ENCODE measurements around the gene ADARB2. TPM values are rescaled to one million over a fixed set of nuclear protein-coding genes. Genes with fewer than 3 reads are reported as not detected.

The ADARB2 gene
- total and polyA plus RNA-seq, 10 of the 15 experiments (the other 5 are each of a cell fraction or from before 2014, with no cell fraction given) = 0.02 to 4.1 (median 0.76) TPM

- no peak for TF ChIP-seq RAD21 (IDR thresholded peaks at IDR 0.05; ENCODE audit: insufficient read depth, low read depth, low read length)
- no peak for TF ChIP-seq RAD51 (IDR thresholded peaks at IDR 0.05)
- TF ChIP-seq, protein P1, sequence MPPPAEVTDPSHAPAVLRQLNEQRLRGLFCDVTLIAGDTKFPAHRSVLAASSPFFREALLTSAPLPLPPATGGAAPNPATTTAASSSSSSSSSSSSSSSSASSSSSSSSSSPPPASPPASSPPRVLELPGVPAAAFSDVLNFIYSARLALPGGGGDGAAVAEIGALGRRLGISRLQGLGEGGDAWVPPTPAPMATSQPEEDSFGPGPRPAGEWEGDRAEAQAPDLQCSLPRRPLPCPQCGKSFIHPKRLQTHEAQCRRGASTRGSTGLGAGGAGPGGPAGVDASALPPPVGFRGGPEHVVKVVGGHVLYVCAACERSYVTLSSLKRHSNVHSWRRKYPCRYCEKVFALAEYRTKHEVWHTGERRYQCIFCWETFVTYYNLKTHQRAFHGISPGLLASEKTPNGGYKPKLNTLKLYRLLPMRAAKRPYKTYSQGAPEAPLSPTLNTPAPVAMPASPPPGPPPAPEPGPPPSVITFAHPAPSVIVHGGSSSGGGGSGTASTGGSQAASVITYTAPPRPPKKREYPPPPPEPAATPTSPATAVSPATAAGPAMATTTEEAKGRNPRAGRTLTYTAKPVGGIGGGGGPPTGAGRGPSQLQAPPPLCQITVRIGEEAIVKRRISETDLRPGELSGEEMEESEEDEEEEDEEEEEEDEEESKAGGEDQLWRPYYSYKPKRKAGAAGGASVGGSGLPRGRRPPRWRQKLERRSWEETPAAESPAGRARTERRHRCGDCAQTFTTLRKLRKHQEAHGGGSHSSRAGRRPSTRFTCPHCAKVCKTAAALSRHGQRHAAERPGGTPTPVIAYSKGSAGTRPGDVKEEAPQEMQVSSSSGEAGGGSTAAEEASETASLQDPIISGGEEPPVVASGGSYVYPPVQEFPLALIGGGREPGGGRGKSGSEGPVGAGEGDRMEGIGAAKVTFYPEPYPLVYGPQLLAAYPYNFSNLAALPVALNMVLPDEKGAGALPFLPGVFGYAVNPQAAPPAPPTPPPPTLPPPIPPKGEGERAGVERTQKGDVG (CRISPR knock-in tag; IDR thresholded peaks at IDR 0.05) = no peak
Observed at GRCh38 chr10:1255118-1255517, 482.2 kb downstream of the ADARB2 start (continued).

- no peak overlapping the region for H3K9ac ChIP-seq (ENCODE audit: control insufficient read depth, insufficient read depth, low read length)
- 0% methylated on average over 11 of the region's 11 CpGs for WGBS (ENCODE audit: insufficient coverage, insufficient replicate concordance, low lambda C conversion rate, missing lambda C conversion rate)
- H3K4me2 ChIP-seq (ENCODE audit: control insufficient read depth, insufficient read depth) = no peak overlapping the region
- no peaks in the 10 kb centered on the region for H3K79me2 ChIP-seq (ENCODE audit: control insufficient read depth, insufficient read depth, low read length)
- CTCF ChIA-PET = no interaction called here
- no peaks in the 10 kb centered on the region for H3K36me3 ChIP-seq (ENCODE audit: control insufficient read depth in 2 of 2, insufficient read depth in 2 of 2, low read length in 1 of 2)
- no peak overlapping the region for H3K27ac ChIP-seq (ENCODE audit: control insufficient read depth, insufficient read depth)
- no TSS peak for BruUV-seq (replicated peaks)
- H3K27me3 ChIP-seq (replicated peaks in 1 of 2; ENCODE audit: control insufficient read depth in 2 of 2, insufficient read depth in 2 of 2, low read length in 1 of 2) = no peaks in the 10 kb centered on the region; a peak in 1 of 4 replicates
- no peaks in the 10 kb centered on the region for H3K9me3 ChIP-seq (replicated peaks; ENCODE audit: control insufficient read depth, insufficient read depth, low read length)
- intact Hi-C loops (cut with micrococcal nuclease; ENCODE audit: unreplicated experiment) (no loop called here), in situ Hi-C loops (cut with MboI) (no loop called here)
- SMC1A ChIA-PET (ENCODE audit: uncharacterized antibody, unreplicated experiment) = no interaction called here
- ATAC-seq (no peak), DNase-seq (ENCODE audit: low read depth, low spot score) (no peak), FAIRE-seq (no peak)
- no peak overlapping the region for H3K4me3 ChIP-seq
- H2AFZ ChIP-seq (ENCODE audit: control insufficient read depth, low read depth, low read length) = no peak overlapping the region
- RAD21 ChIA-PET (ENCODE audit: unreplicated experiment) = no interaction called here
- POLR2A ChIA-PET = no interaction called here
- H3K4me1 ChIP-seq (ENCODE audit: control insufficient read depth, insufficient read depth, low read length) = no peaks in the 10 kb centered on the region
- no peaks in the 10 kb centered on the region for H4K20me1 ChIP-seq (ENCODE audit: control insufficient read depth, insufficient read depth)
- TF ChIP-seq CBFB (IDR thresholded peaks at IDR 0.05; ENCODE audit: low read depth) = peak; percentile 83
- no peak for TF ChIP-seq RELA (IDR thresholded peaks at IDR 0.05; ENCODE audit: borderline replicate concordance, partially characterized antibody)
- peak; percentile 12 to 39; a peak in 1 of 4 replicates for TF ChIP-seq IKZF2 (IDR thresholded peaks at IDR 0.05)
- no peak for TF ChIP-seq EZH2 (IDR thresholded peaks at IDR 0.05; ENCODE audit: borderline replicate concordance, control insufficient read depth, low read depth, low read length)
- peak; percentile 83 for TF ChIP-seq IRF5 (IDR thresholded peaks at IDR 0.05; ENCODE audit: borderline replicate concordance)
- TF ChIP-seq, protein P2, sequence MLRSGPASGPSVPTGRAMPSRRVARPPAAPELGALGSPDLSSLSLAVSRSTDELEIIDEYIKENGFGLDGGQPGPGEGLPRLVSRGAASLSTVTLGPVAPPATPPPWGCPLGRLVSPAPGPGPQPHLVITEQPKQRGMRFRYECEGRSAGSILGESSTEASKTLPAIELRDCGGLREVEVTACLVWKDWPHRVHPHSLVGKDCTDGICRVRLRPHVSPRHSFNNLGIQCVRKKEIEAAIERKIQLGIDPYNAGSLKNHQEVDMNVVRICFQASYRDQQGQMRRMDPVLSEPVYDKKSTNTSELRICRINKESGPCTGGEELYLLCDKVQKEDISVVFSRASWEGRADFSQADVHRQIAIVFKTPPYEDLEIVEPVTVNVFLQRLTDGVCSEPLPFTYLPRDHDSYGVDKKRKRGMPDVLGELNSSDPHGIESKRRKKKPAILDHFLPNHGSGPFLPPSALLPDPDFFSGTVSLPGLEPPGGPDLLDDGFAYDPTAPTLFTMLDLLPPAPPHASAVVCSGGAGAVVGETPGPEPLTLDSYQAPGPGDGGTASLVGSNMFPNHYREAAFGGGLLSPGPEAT (IDR thresholded peaks at IDR 0.05; ENCODE audit: low read depth) = no peak
- peak; percentile 26; the same call in 1 of the 2 replicates for TF ChIP-seq PAX5 (IDR thresholded peaks at IDR 0.05; ENCODE audit: borderline replicate concordance, low read depth, low read length)
- peak; percentile 37; the same call in 1 of the 2 replicates for TF ChIP-seq NFIC (IDR thresholded peaks at IDR 0.05; ENCODE audit: low read depth, low read length)
- 0 out of 2 replicates have a peak, but pooled peaks have one; percentile 38 for TF ChIP-seq NBN (IDR thresholded peaks at IDR 0.05)
- TF ChIP-seq IKZF1 (conservative IDR thresholded peaks at IDR 0.05) = peak; percentile 25; the same call in 1 of the 2 replicates
- TF ChIP-seq MLLT1 (IDR thresholded peaks at IDR 0.05) = peak; percentile 98
- TF ChIP-seq RUNX3 (IDR thresholded peaks at IDR 0.05; ENCODE audit: low read length) = peak; percentile 94
Observed at GRCh38 chr10:1253523-1254353, 483.6 kb downstream of the ADARB2 start.

Data from GM12878 (cell line).